Measurements from ENCODE around the gene H2AZ2.
"Not testable (repeated sequence)": the region's sequence is repeated elsewhere in the genome, so short reads cannot be mapped to it uniquely, and the experiment has no call there.

GRCh38 chr7:44870780-44871179 lies 22.9 kb upstream of the H2AZ2 start:
- TF ChIP-seq CTCF (conservative IDR thresholded peaks at IDR 0.05; ENCODE audit: low read length); EZH2phosphoT487 (IDR thresholded peaks at IDR 0.05; ENCODE audit: borderline replicate concordance, low read depth, low read length): not testable (repeated sequence)
